Raji (cell line): ENCODE measurements around the gene TMEM273.

Experiments used
- POLR2A ChIP-seq: IDR thresholded peaks from 2 replicates; pipeline ENCODE4 v1.6.1; 2011; ENCODE audit warnings: low read depth, low read length, control low read depth; ENCODE audit not compliant: insufficient read depth

Gene TMEM273

GRCh38 chr10:49184642-49185111 is 3.5 kb downstream of the TMEM273 start:
- no peak for TF ChIP-seq POLR2A

DNA sequence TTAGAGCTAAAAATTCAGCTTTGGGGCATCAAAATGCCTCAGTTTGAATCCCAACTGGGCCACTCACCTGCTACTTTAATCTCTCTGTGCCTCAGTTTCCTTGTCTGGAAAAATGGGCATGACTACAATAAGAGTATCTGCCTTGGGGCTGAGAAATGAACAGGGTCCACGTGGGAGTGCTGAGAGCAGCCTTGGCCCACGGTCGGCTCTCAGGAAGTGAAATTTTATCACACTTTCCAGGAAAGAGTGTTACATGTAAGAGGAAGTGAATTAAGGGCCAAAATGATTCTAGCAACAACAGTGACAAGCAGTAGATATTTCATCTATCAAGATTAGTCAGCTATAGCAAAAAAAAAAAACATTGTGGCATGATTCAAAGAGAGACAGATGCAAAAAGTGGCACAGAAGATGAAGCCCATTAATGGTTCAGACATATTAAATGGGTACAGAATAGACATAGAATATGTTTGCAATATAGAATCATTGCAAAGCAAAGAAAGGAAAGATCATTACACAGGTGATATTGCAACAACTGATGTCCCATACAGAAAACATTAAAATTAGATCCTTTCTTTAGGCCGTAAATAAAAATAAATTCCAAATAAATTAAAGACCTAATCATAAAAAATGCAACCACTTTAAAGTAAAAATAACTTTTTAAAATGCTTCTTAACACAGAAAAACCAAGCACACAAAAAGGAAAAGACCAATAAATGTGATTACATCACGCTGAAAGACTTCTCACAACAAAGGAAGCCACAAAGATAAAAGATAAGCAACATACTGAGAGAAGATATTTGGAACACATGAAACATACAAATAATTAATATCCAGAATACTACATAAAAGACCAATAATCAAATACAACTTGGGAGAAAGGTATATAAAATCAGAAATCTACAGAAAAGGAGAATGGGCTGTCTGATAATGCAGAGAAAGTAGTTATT is 4.3 kb downstream of the TMEM273 start:
- TF ChIP-seq POLR2A: no peak

GRCh38 chr10:49182776-49183175 is 5.4 kb downstream of the TMEM273 start:
- TF ChIP-seq POLR2A: no peak

- no peak for TF ChIP-seq POLR2A
Measured at GRCh38 chr10:49180444-49180860, 7.7 kb downstream of the TMEM273 start.

DNA sequence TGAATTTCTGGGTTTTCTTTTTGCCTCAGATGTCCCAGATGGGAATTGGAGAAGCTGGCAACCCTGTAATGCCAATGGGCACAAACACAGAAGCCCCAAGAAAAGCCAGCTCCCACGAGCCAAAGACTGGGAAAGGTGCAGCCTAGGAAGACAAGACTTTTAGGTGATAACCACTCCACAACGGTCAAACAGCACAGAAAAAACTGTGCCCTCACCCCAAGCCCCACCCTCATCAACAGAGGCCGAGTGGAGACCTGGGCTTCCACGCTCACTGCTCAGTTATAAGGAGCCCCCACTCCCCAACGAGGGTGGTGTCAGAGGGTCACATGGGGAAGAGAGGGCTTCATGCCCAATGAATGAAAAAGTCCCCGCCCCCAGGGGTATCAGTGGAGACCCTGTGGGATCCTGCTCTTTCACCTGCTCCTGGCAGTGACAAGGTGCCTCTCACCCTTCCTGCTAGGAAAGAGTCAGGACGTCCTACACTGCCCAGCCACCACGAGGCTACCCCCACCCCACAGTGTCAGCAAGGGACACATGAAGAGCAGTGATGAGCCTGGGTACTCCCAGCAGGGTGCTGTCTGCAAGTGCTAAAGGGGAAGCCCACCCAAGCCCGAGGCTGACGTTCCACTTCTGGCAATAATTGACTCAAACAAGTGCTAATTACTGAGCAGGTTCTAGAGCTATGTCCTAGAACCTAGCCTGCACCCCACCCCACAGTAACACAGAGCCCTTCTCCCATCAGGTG is 8.3 kb downstream of the TMEM273 start:
- TF ChIP-seq POLR2A: no peak

DNA sequence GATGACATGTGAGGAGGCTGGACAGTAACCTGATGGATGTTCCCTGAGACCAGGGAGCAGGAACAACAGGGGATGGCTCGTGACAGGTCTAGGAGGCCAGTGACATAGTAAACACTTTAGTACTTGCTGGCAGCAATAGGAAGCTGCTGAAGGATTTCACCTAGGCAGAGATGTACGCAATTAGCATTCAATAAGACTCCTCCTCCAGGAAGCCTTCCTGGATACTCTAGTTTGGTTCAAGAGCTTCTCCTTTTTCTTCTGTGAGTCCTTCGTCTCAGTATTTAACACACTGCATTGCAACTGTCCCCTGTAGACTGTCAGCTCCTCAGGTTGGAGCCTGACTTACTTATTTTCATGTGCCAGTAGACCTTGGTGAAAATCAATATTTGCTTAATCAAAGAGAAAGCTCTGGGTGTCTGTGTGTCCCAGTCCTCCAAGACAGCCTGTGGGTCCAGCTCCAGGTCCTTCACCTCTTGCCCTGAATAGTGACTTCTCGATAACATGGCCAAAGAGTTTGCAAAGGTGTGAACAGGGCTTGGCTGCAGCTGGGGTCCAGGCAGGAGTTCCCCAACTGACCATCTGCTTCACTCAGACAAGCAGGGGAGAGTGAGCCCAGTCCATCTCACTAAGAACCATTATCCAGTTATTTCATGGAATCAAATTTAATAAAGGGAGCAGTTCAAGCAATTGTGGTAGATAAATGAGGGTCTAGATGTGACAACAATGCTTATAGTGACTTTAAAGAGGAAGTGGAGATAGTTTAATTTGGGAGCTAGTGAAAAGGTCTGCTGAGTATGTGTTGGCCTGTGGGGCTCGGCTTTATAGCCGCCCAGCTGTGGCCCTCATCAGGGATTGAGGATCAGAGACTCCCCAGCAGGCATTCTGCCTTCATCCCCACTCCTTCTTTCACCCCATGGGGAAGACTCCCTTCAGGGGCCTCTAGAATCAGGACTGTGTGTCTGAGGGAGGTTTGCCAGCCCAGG is 9.4 kb downstream of the TMEM273 start:
- TF ChIP-seq POLR2A: no peak

DNA sequence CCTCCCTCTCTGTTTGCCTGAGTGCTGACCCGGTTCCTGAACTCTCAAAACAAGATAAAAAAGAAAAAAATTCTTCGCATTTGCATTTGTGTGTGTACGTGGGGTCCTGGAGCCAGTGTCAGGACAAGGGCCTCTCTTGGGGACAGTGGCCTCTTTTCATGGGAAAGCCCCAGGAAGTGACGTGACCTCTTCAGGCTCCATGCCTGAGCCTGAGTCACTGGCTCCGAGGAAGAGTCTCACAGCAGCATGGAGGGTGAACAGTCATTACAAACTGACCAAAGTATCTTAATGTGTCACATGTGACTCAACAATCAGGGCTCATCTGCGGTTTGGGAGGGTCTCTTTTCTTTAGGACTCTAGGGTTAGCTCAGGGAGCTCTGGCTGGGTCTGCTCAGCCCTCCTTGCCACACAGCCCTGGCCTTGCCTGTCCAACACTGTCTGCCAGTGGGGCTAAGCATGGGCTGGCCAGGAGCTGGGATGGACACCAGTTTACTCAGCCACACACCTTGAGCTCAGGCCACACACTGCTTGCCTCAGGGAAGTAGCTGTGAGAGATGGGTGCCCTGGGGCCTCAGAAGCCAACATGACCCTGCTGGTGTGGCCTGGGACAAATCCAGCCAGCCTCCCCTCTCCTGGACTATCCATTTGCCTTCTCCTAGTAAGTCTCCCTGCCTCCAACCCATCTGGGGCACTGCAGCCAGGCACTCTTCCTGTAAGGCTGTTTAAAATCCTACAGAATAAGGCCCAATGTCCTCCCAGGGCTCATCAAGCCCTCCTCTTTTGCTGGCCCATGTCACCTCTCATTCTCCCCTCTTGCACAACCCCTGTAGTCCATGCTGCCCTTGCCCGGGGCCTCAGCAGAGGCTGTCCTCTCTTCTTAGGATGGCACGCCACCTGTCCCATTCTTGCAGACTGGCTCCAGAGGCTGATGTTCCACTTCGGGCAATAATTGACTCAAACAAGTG is 10.5 kb downstream of the TMEM273 start:
- no peak for TF ChIP-seq POLR2A

- TF ChIP-seq POLR2A: no peak
Measured at GRCh38 chr10:49176310-49177268, 11.6 kb downstream of the TMEM273 start.

DNA sequence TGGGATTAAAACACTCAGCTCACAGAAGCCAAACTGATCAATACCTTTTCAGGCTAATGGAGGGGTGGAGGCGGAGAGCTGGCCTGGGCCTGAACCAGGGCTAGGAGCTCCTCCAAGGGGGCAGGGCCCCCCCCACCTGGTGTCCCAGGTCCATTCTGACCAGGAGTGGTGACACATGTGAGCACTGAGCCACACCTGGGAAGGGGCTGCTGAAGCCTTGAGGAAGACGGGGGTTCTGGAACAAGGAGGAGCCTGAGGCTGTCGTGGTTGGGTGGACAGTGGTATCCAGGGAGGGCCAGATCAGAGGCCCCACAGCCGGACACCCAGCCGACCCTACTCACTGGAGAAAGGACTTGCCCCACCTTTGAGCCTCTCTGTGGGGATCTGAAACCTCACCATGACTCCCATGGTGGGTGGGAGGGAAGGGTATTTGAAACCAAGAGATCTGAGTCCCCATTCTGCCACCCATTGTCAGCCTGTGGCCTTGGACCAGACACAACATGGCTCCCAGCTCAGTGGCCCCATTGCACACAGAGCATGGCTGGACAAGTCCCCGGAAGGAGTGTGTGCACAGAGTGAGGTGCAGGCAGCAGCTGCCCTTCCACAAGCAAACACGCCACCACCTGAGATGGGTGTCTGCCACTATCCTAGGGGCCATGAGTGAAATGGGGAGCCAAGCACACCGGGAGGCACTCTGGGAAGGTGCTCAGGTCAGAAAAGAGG is 12.4 kb downstream of the TMEM273 start:
- no peak for TF ChIP-seq POLR2A

GRCh38 chr10:49174926-49175500 is 13.2 kb downstream of the TMEM273 start:
- TF ChIP-seq POLR2A: no peak

DNA sequence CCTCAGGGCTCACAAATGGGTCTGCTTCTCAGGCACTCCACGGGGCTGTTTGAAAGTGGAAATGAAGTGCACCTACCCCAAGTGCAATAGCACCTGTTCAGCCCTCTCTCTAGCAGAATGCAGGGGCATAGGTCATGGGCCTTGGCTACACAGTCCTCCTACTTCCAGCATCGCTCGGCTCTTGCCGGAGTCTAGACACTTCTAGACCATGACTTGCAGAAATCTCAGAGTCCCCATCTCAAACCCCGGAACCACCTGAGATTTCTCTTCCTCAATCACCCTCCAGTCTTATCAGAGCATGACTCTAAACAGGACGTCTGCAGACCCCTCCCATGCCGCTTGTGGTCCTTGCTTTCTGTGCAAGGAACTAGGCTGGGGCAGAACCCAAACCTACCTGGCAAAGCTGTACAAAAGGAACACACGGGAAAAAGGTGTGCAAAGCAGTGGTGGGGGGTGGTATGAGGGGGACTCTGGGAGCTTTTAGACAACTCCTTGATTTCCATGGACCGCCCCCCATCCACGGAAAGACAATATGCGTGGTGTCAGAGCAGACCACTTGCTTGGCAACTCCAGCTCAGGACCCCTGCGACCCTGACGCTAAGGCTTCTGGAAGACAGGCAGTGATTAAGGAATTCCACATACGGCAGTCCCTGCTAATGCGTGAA is 13.8 kb downstream of the TMEM273 start:
- no peak for TF ChIP-seq POLR2A
